MM.1S (cell line): ENCODE measurements around the gene ZNRF1.

Source experiments
- DNase-seq: peaks from one replicate; pipeline ENCODE4 v3.0.0-alpha.2; 2015
- H2AFZ ChIP-seq: fragments of 300-600 bp; sonication (generic); 2 replicates; pipeline ENCODE4 v1.6.0; 2016; ENCODE audit warnings: antibody characterized with exemption, low read length
- H3F3A ChIP-seq: fragments of 300-600 bp; sonication (generic); 2 replicates; pipeline ENCODE4 v1.6.1; 2016; ENCODE audit warnings: mild to moderate bottlenecking, antibody characterized with exemption, low read length, moderate library complexity, mixed read lengths; ENCODE audit not compliant: insufficient read depth
- H3K27ac ChIP-seq: fragments of 300-600 bp; sonication (generic); 2 replicates; pipeline ENCODE4 v1.5.1; 2016; ENCODE audit warnings: mild to moderate bottlenecking, low read length
- H3K27me3 ChIP-seq: fragments of 300-600 bp; sonication (generic); replicated peaks from 2 replicates; pipeline ENCODE4 v1.6.0; 2016; ENCODE audit warnings: low read length; ENCODE audit not compliant: insufficient read depth
- H3K36me3 ChIP-seq: fragments of 300-600 bp; sonication (generic); replicated peaks from 2 replicates; pipeline ENCODE4 v1.6.1; 2016; ENCODE audit warnings: mild to moderate bottlenecking, low read length, mixed read lengths; ENCODE audit not compliant: insufficient read depth
- H3K4me1 ChIP-seq: fragments of 300-600 bp; sonication (generic); 2 replicates; pipeline ENCODE4 v1.6.1; 2016; ENCODE audit warnings: low read length, mixed read lengths
- H3K4me2 ChIP-seq: fragments of 300-600 bp; sonication (generic); 2 replicates; pipeline ENCODE4 v1.6.0; 2016; ENCODE audit warnings: low read depth, low read length
- H3K4me3 ChIP-seq: fragments of 300-600 bp; sonication (generic); 2 replicates; pipeline ENCODE4 v1.5.1; 2016; ENCODE audit warnings: low read length, mixed read lengths
- H3K79me2 ChIP-seq: fragments of 300-600 bp; sonication (generic); 2 replicates; pipeline ENCODE4 v1.6.1; 2016; ENCODE audit warnings: mixed run types, low read length, mixed read lengths
- H3K9ac ChIP-seq: fragments of 300-600 bp; sonication (generic); 2 replicates; pipeline ENCODE4 v1.6.1; 2016; ENCODE audit warnings: low read length, mixed read lengths
- H3K9me2 ChIP-seq: fragments of 300-600 bp; sonication (generic); replicated peaks from 2 replicates; pipeline ENCODE4 v1.6.1; 2016; ENCODE audit warnings: mild to moderate bottlenecking, low read length, mixed read lengths; ENCODE audit not compliant: insufficient read depth
- H3K9me3 ChIP-seq: fragments of 300-600 bp; sonication (generic); replicated peaks from 2 replicates; pipeline ENCODE4 v1.6.1; 2016; ENCODE audit warnings: mild to moderate bottlenecking, low read length, mixed read lengths; ENCODE audit not compliant: insufficient read depth
- H4K20me1 ChIP-seq: fragments of 300-600 bp; sonication (generic); 2 replicates; pipeline ENCODE4 v1.6.1; 2016; ENCODE audit warnings: mild to moderate bottlenecking, low read length, moderate library complexity, mixed read lengths; ENCODE audit not compliant: insufficient read depth
- CTCF ChIP-seq: fragments of 300-600 bp; sonication (generic); IDR thresholded peaks from 2 replicates; pipeline ENCODE4 v1.5.1; 2016; ENCODE audit warnings: antibody characterized with exemption, low read length, mixed read lengths
- EZH2 ChIP-seq: fragments of 300-600 bp; sonication (generic); optimal IDR thresholded peaks from 2 replicates; pipeline ENCODE3; 2017; ENCODE audit warnings: low read depth, mild to moderate bottlenecking, antibody characterized with exemption, low read length, mixed read lengths
- EZH2phosphoT487 ChIP-seq: fragments of 300-600 bp; sonication (generic); IDR thresholded peaks from 2 replicates; pipeline ENCODE4 v1.6.1; 2018; ENCODE audit warnings: antibody characterized with exemption, low read length

ZNRF1 gene

GRCh38 chr16:75004460-75004859, 5.6 kb downstream of the ZNRF1 start:
- H3K27me3 ChIP-seq, result no peaks in the 10 kb centered on the region
- no peaks in the 10 kb centered on the region for H4K20me1 ChIP-seq
- H3K4me2 ChIP-seq, result no peak overlapping the region
- H3K36me3 ChIP-seq, result no peaks in the 10 kb centered on the region
- no peaks in the 10 kb centered on the region for H3K4me1 ChIP-seq
- H3K9me3 ChIP-seq, result no peaks in the 10 kb centered on the region
- DNase-seq, result no peak
- H3F3A ChIP-seq, result no peaks in the 10 kb centered on the region
- no peak overlapping the region for H2AFZ ChIP-seq
- no peak for TF ChIP-seq EZH2
- TF ChIP-seq CTCF, result no peak
- TF ChIP-seq EZH2phosphoT487, result no peak
- no peaks in the 10 kb centered on the region for H3K9me2 ChIP-seq
- H3K4me3 ChIP-seq, result no peak overlapping the region
- no peaks in the 10 kb centered on the region for H3K79me2 ChIP-seq
- H3K27ac ChIP-seq, result no peak overlapping the region
- H3K9ac ChIP-seq, result no peak overlapping the region

- H3K4me2 ChIP-seq, result no peak overlapping the region
- no peaks in the 10 kb centered on the region for H3K9me2 ChIP-seq
- no peak for DNase-seq
- H3K4me1 ChIP-seq, result no peaks in the 10 kb centered on the region
- H3F3A ChIP-seq, result no peaks in the 10 kb centered on the region
- H3K9ac ChIP-seq, result no peak overlapping the region
- no peak overlapping the region for H3K4me3 ChIP-seq
- no peaks in the 10 kb centered on the region for H3K79me2 ChIP-seq
- no peak overlapping the region for H3K27ac ChIP-seq
- H3K27me3 ChIP-seq, result no peaks in the 10 kb centered on the region
- no peak overlapping the region for H2AFZ ChIP-seq
- H4K20me1 ChIP-seq, result no peaks in the 10 kb centered on the region
- TF ChIP-seq EZH2phosphoT487 (no peak), EZH2 (no peak), CTCF (no peak)
- H3K36me3 ChIP-seq, result no peaks in the 10 kb centered on the region
- no peaks in the 10 kb centered on the region for H3K9me3 ChIP-seq
These were observed 6.9 kb downstream of the ZNRF1 start for GRCh38 chr16:75005697-75006096.

- no peaks in the 10 kb centered on the region for H3K9me2 ChIP-seq
- H3K4me1 ChIP-seq, result no peaks in the 10 kb centered on the region
- no peaks in the 10 kb centered on the region for H3K9me3 ChIP-seq
- no peak for DNase-seq
- no peak overlapping the region for H3K27ac ChIP-seq
- no peaks in the 10 kb centered on the region for H4K20me1 ChIP-seq
- H3K27me3 ChIP-seq, result no peaks in the 10 kb centered on the region
- TF ChIP-seq CTCF, result no peak
- TF ChIP-seq EZH2phosphoT487, result no peak
- TF ChIP-seq EZH2, result no peak
- no peak overlapping the region for H3K4me3 ChIP-seq
- no peak overlapping the region for H3K4me2 ChIP-seq
- no peaks in the 10 kb centered on the region for H3K79me2 ChIP-seq
- H3K36me3 ChIP-seq, result no peaks in the 10 kb centered on the region
- H3K9ac ChIP-seq, result no peak overlapping the region
- no peaks in the 10 kb centered on the region for H3F3A ChIP-seq
- H2AFZ ChIP-seq, result no peak overlapping the region
These were observed 8.6 kb downstream of the ZNRF1 start for GRCh38 chr16:75007443-75007842.
